Mucosa of stomach (tissue), 1 donor: Measurements from ENCODE around the gene IDH3B.
"Not testable (repeated sequence)": the region's sequence is repeated elsewhere in the genome, so short reads cannot be mapped to it uniquely, and the experiment has no call there.

Experiments used
- H3K27me3 ChIP-seq: one replicate; pipeline ENCODE4 v1.7.0; 2013; ENCODE audit warnings: mild to moderate bottlenecking, low read length; ENCODE audit not compliant: control insufficient read depth, insufficient read depth
- H3K36me3 ChIP-seq: one replicate; pipeline ENCODE4 v1.7.0; 2013; ENCODE audit warnings: low read length; ENCODE audit not compliant: control insufficient read depth, insufficient read depth
- H3K4me1 ChIP-seq: one replicate; pipeline ENCODE4 v1.7.0; 2013; ENCODE audit warnings: mild to moderate bottlenecking, low read length; ENCODE audit not compliant: control insufficient read depth, insufficient read depth
- H3K4me3 ChIP-seq: one replicate; pipeline ENCODE4 v1.7.0; 2013; ENCODE audit warnings: low read length
- H3K9ac ChIP-seq: one replicate; pipeline ENCODE4 v1.7.0; 2013; ENCODE audit warnings: mild to moderate bottlenecking, low read length, moderate library complexity
- H3K9me3 ChIP-seq: one replicate; pipeline ENCODE4 v1.7.0; 2013; ENCODE audit warnings: mild to moderate bottlenecking, low read length, moderate library complexity; ENCODE audit not compliant: control insufficient read depth
- donor health status: Pancreatic carcinoma.

IDH3B gene

DNA sequence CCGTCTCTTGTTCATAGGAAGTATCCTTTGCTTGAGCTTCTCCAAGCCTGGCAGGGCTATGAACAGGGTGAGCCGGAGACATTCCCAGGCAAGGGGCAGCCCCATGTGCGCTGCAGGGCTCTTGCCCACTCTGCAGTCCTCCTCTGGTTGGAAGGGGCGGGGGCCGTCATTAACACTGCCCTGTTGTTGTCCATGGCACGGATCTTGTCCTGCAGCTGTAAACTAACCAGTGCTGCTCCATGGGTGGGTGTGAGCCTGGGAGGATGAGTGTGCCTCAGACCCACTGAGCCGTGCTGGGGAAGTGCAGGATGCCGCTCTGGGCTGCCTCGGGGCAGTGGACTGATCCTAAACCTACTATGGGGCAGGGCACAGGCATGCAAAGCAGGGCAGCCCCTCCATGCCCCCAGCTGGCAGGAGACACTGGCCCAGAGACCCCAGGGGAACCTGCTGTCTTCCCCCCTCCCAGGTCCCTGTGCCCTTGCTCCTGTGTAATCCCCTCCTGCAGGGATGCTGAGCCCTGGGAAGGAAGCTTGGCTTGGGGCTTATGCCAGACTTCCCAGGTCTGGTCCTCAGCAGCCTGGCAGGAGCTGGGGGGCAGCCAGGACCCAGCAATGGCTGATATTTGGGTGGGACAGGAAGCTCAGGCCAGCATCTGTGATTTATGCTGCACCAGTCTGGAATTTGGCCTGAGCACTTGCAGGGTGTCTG, 37.1 kb upstream of the IDH3B start:
- Histone ChIP-seq H3K27me3 (peaks cover 9% of the 10 kb centered on the region), H3K9ac (no peak overlapping the region), H3K4me3 (no peak overlapping the region), H3K9me3 (no peaks in the 10 kb centered on the region), H3K36me3 (no peaks in the 10 kb centered on the region), H3K4me1 (no peaks in the 10 kb centered on the region)

DNA sequence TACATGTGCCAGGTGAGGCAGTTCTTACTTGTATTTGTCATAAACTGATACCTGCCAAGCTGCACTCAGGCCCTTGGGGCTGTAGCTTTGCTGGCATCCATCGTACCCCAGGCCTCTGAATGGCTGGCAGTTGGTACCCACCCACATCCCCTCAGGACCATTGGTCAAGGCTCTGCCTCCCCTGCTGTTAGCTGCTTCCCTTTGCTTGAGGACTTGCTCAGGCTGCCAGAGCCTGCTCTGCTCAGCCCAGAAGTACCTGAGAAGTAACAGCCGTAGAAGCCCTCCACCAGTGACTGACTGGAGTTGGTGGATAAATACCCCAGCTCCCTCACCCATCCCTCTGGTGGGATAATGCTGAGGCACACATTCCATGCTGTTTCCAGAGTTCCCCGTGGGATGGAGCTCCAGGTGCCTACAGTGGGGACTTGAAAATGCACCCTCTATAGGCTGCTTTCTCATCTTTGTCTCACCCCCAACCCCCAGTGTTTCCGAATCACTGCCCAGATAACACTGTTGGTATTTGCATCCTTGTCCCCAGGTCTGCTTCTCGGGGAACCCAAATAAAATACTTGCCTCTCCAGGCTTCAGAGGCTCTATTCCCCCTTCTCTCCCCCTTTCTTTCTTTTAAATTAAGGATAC, 35.9 kb upstream of the IDH3B start:
- Histone ChIP-seq H3K27me3 (peaks cover 20% of the 10 kb centered on the region), H3K36me3 (no peaks in the 10 kb centered on the region), H3K4me1 (no peaks in the 10 kb centered on the region), H3K9me3 (no peaks in the 10 kb centered on the region), H3K4me3 (no peak overlapping the region), H3K9ac (no peak overlapping the region)

DNA sequence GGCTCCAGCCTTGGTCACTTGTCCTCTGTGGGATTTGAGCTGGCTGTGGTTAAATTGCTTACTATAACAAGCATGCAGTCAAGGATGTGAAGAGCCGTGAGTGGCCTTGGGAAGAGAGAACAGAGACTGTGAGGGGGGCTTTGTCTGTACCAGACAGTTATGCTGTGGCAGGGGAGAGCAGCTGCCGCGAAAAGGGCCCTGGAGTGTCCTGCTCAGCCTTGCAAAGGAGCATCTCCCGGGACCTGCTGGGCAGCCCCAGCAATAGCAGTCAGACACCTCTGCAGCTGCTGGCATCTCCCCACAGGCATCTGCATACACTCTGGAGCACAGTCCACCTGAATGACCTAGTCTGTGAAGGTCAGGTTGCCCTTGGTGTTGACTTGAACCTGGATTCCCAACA, 34.9 kb upstream of the IDH3B start:
- Histone ChIP-seq H3K36me3 (no peaks in the 10 kb centered on the region), H3K9me3 (no peaks in the 10 kb centered on the region), H3K27me3 (peaks cover 30% of the 10 kb centered on the region), H3K9ac (no peak overlapping the region), H3K4me1 (no peaks in the 10 kb centered on the region), H3K4me3 (no peak overlapping the region)

DNA sequence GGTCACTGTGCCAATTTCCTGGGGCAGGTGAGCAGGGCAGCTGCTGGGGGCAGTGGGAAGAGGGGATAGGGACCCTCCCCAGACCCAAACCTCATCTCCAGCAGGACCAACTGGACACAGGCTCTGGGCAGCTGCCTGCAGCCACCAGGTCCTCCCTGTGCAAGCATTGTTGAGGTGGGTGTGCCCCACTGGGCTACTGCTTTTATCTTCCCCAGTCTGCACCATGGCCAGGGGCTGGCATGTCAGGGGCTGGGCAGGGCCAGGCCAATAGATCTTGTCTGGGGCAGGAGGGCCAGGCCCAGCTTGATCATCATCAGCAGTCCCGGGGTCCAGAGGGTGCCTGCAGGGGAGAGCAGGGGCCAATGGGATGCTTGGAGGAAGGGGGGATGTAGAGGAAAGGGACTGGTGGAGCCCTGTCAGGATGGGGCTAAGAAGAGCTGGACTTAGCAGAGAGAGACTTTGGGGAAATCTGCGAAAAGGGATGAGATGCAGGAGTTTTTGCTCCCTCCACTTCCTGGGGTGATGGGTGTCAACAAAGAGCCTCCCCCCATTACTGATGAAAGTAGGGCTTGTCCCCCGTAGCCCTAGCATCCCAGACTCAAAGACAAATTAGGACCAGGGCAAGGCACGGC, 34.3 kb upstream of the IDH3B start:
- Histone ChIP-seq H3K4me3 (no peak overlapping the region), H3K9ac (no peak overlapping the region), H3K4me1 (no peaks in the 10 kb centered on the region), H3K9me3 (no peaks in the 10 kb centered on the region), H3K36me3 (no peaks in the 10 kb centered on the region), H3K27me3 (peaks cover 36% of the 10 kb centered on the region)

DNA sequence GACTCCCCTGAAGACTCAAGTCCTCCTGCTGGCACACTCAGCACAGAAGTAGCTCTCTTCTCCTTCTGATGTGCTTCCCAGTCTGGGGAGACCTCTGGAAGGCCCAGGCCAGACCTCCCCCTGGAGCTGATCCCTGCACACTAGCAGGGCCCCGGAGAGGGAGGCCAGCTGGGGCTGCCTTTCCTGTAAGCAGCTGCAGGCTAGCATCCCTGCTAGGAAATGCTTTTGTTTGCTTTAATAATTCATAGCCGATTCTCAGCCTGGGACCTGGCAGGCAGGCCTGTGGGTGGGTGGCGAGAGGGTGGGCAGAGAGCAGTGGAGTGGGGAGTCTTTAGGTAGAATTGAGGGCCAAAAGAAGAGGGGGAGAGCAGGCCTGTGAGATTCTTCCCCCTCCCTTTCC, 33.8 kb upstream of the IDH3B start:
- no peaks in the 10 kb centered on the region for H3K36me3 ChIP-seq
- H3K4me1 ChIP-seq = no peaks in the 10 kb centered on the region
- H3K9me3 ChIP-seq = no peaks in the 10 kb centered on the region
- H3K27me3 ChIP-seq = peaks cover 36% of the 10 kb centered on the region
- no peak overlapping the region for H3K9ac ChIP-seq
- no peak overlapping the region for H3K4me3 ChIP-seq

DNA sequence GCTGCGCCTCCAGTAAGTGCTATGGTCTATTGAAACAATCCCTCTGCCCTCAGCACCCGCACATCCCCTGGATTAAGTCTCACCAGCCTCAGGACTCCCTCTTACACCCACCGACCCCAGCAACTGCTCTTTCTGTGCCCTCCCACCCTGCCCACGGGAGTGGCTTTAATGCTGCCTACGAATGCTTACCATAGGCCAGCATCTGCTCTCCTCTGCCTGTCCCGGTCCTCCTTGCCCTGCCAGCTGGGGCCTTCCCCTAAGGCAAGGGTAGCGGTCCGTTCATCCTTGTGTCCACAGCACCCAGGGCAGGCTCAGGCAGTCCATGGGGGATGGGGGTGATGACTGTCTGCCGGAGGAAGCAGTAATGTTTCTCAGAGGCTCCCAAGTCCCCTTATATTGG, 32.6 kb upstream of the IDH3B start:
- Histone ChIP-seq H3K36me3 (no peaks in the 10 kb centered on the region), H3K9me3 (no peaks in the 10 kb centered on the region), H3K9ac (no peak overlapping the region), H3K4me3 (no peak overlapping the region), H3K27me3 (peaks cover 42% of the 10 kb centered on the region), H3K4me1 (peaks cover 4% of the 10 kb centered on the region)

DNA sequence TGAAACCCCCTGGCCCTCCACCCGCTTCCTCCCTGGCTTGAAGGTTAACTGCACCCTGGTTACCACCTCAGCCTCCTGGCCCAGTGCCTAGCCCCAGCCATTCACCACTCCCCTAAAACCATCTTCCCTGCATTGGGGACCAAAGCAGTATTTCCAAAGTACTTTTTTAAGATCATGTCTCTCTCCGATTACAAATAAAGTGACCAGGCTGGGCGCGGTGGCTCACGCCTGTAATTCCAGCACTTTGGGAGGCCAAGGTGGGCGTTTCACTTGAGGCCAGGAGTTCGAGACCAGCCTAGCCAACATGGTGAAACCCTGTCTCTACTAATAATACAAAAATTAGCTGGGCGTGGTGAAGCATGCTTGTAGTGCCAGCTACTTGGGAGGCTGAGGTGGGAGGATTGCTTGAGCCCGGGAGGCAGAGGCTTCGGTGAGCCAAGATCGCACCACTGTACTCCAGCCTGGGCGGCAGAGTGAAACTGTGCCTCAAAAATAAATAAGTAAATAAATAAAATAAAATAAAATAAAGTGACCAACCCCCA, 32.0 kb upstream of the IDH3B start:
- H3K4me3 ChIP-seq, H3K4me1 ChIP-seq, H3K9me3 ChIP-seq, H3K9ac ChIP-seq, H3K36me3 ChIP-seq: not testable (repeated sequence)
- H3K27me3 ChIP-seq = peaks cover 48% of the 10 kb centered on the region

DNA sequence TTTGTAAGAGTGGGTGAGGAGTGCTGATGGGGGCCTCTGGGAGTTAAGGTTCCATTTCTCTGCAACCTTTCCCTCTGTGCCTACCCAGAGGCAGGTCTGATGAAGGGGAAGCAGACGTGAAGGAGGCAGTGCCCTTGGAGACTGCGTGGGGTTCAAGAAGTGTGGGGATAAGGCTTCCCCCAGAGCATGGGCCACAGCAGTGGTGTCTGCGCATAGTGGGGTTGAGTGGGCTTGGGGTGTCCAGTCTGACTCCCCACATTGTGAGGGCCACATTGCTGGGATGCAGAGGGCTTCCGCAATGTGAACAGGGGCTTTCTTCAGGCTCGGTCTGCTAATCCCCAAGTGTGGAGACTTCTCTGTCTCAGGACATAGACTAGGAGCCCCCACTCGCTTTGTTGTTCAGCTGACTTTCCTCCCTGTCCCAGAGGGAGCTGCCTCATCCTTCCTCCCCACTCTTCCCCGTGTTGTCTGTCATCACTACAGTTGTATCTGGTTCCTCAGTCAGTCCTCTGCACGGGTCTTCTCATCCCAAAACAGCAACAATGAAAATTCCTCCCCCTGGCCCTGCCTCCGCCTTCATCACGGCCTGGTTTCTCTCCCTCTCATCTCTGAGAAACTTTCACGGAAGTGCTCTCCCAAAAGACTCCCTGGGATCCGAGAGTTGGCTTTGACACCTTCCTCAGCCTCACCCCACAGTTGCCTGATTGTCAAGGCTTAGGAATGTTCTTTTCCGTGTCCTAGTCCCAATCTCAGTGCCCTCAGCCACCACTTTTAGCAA, 31.4 kb upstream of the IDH3B start:
- Histone ChIP-seq H3K27me3 (peaks cover 51% of the 10 kb centered on the region), H3K4me3 (no peak overlapping the region), H3K9ac (no peak overlapping the region), H3K36me3 (no peaks in the 10 kb centered on the region), H3K4me1 (peaks cover 5% of the 10 kb centered on the region), H3K9me3 (no peaks in the 10 kb centered on the region)

DNA sequence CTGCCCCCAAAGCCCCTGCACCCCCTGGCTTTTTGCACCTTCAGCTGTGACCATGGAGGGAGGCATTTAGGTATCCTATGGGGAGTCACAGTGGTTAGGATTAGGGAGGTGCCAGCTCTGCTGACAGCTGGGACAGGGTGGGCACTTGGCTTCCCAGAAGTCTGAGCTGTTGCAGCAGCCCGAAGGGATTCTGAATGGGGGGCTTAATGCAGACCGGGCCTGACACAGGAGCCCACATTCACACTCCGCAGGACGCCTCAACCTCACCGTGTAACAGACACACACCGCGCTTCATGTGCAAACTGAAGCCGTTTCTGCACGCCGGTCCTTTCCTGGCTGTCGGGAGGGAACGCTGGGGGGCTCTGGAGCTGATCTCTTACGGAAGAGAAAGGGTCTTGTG, 30.5 kb upstream of the IDH3B start:
- H3K9ac ChIP-seq = no peak overlapping the region
- H3K36me3 ChIP-seq = no peaks in the 10 kb centered on the region
- peaks cover 5% of the 10 kb centered on the region for H3K4me1 ChIP-seq
- peaks cover 51% of the 10 kb centered on the region for H3K27me3 ChIP-seq
- no peaks in the 10 kb centered on the region for H3K9me3 ChIP-seq
- H3K4me3 ChIP-seq = no peak overlapping the region

DNA sequence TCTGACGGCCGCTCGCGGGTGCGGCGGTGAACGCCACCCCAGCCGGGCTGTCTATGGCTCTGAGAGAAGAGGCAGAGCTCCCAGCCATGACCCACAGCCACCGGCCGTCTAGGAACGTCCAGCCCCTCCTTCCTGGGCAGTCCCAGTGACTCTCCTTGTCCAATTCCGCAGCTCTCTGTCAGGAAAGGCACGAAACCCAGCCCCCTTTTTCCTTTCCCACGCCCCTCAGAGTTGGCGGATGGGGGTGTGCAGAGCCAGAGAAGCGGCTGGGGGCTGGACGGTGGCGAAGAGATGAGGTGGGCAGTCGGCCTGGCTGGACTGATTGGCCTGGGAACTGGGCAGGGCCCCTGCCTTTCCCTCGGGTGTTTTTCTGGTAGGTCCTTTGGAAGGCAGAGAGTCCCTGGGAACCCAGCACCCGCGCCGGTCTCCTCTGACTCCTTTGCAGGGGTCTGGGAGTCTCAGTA, 30.0 kb upstream of the IDH3B start:
- no peak overlapping the region for H3K4me3 ChIP-seq

DNA sequence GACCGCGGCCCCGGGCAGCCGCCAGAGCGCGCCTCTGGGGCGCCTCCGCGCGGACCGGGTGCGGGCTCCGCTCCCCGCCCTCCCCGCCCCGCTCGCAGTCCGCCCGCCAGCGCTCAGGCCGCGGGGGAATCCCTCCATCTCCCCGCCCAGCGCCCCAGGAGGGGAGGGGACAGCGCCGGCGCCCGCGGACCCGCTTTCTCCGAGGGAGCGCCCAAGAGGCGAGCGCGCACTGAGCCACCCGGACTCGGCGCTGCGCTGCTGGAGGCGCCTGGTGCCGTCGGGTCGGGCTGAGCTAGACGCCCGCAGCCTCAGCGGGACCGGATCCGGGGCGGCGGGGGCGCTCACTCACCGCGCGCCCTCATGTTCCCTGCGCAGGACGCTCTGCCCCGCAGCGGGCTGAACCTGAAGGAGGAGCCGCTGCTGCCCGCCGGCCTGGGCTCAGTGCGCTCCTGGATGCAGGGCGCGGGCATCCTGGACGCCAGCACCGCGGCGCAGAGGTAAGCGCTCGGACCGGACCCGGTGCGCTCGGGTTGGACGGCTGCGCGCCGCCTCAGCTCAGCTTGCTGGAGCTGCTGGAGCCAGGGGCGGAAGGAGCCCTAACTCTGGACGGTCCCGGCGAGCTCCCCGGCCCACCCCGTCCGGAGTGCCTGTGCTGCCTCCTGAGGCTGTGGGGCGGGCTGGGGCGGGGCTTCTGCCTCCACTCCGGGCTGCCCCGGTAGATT, 29.4 kb upstream of the IDH3B start:
- Histone ChIP-seq H3K27me3 (peaks cover 51% of the 10 kb centered on the region), H3K9ac (no peak overlapping the region), H3K36me3 (no peaks in the 10 kb centered on the region), H3K9me3 (no peaks in the 10 kb centered on the region), H3K4me3 (no peak overlapping the region), H3K4me1 (peaks cover 5% of the 10 kb centered on the region)

More for the DNA sequence above, 30.0 kb upstream of the IDH3B start:
- peaks cover 5% of the 10 kb centered on the region for H3K4me1 ChIP-seq
- H3K27me3 ChIP-seq = peaks cover 51% of the 10 kb centered on the region
- H3K9ac ChIP-seq = no peak overlapping the region
- no peaks in the 10 kb centered on the region for H3K36me3 ChIP-seq
- H3K9me3 ChIP-seq = no peaks in the 10 kb centered on the region
